ENCODE results near the gene CD80. TPM values are rescaled to one million over a fixed set of nuclear protein-coding genes. Genes with fewer than 3 reads are reported as not detected.
"Not testable (repeated sequence)": the region's sequence is repeated elsewhere in the genome, so short reads cannot be mapped to it uniquely, and the experiment has no call there.

Gene CD80
- total RNA-seq, 4 donors from 2014 or later: 0.58 TPM; not detected in 3

DNA sequence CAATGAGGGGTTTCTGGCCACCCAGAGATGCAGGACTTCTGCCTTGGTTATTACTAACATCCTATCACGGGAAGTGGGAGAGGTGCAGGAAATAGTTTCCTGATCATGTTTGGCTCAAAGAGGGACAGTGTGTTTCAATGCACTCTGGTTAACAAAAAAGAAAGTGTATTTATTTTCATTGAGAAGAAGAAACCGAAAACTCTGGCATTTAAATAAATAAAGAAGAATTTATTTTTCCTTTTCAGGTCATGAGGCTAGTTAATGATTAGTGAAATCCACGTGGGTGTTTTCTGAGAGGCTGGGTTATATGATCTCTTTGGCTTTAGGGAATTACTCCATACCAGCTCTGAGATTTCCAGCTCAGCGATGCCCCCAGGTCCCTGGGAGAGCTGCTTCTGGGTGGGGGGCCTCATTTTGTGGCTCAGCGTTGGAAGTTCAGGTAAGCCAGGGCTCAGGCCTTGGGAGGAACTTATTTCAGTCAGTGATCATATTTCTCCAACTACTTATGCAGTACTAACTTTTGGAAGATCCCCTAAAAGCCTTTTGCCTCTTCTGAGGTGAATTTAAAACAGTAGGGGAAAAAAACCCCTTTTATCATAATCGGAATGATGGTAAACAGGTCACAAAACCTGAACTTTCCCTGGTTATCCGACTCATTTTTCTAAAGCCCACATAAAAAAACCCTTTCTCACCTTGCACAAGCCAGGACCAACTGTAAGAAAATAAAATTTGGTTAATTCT is 38.3 kb upstream of the CD80 start, which contains the start of gene PLA1A:
PLA1A (plus strand) TSS at position 338 of the 741 bp plus-strand sequence; CDS start at position 367, 29 bp downstream.
- TF ChIP-seq POLR2A (IDR thresholded peaks at IDR 0.05) (no peak), CTCF (IDR thresholded peaks at IDR 0.05) (no peak), POLR2AphosphoS5 (IDR thresholded peaks at IDR 0.05) (no peak), EP300 (IDR thresholded peaks at IDR 0.05) (no peak)
- no peak for ATAC-seq
- Histone ChIP-seq H3K4me1 (peaks cover 0 to 10% (median 0%) of the 10 kb centered on the region in 3 donors), H3K27ac (peak within 1 kb of the TSS in 3 of 4 donors; percentile 16 to 63 (median 32)), H3K27me3 (no peaks in the 10 kb centered on the region), H3K4me3 (no peak within 1 kb of the TSS), H3K36me3 (no peaks in the 10 kb centered on the region), H3K9me3 (no peaks in the 10 kb centered on the region)
- 55 to 59% methylated on average over 6 to 7 of the region's 7 CpGs for WGBS, 2 donors (ENCODE audit: low coverage in 1 of 2)

- TF ChIP-seq CTCF (IDR thresholded peaks at IDR 0.05): no peak
- TF ChIP-seq POLR2AphosphoS5 (IDR thresholded peaks at IDR 0.05): no peak
- no peak for TF ChIP-seq POLR2A (IDR thresholded peaks at IDR 0.05)
- no peak for TF ChIP-seq EP300 (IDR thresholded peaks at IDR 0.05)
- no peaks in the 10 kb centered on the region for H3K9me3 ChIP-seq
- ATAC-seq: no peak
- H3K4me3 ChIP-seq: no peak overlapping the region
- 79 to 84% methylated on average over 3 to 5 of the region's 6 CpGs for WGBS, 2 donors (ENCODE audit: low coverage in 1 of 2)
- H3K4me1 ChIP-seq: peaks cover 0 to 10% (median 0%) of the 10 kb centered on the region in 3 donors
- H3K27me3 ChIP-seq: no peaks in the 10 kb centered on the region
- H3K36me3 ChIP-seq: no peaks in the 10 kb centered on the region
- no peak overlapping the region for H3K27ac ChIP-seq
Observed at GRCh38 chr3:119596398-119596797, 37.0 kb upstream of the CD80 start.

GRCh38 chr3:119595639-119596334 is 36.4 kb upstream of the CD80 start:
- ATAC-seq: no peak
- H3K4me3 ChIP-seq: peak overlapping the region; percentile 31 to 38
- no peaks in the 10 kb centered on the region for H3K36me3 ChIP-seq

DNA sequence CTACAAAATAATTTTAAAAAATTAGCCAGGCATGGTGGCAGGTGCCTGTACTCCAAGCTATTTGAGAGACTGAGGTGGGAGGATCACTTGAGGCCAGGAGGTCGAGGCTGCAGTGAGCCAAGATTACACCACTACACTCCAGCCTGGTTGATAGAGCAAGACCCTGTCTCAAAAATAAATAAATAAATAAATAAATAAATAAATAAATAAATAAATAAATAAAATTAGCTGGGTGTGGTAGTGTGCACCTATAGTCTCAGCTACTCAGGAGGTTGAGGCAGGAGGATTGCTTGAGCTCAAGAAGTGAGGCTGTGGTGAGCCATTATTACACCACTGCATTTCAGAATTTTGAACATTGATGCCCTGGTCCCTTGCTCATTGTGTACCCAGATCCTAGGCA is 35.5 kb upstream of the CD80 start:
- not testable (repeated sequence) for H3K9me3 ChIP-seq, ATAC-seq, H3K36me3 ChIP-seq, H3K4me3 ChIP-seq, H3K27ac ChIP-seq, H3K27me3 ChIP-seq
- H3K4me1 ChIP-seq: peaks cover 0 to 10% (median 0%) of the 10 kb centered on the region in 3 donors
- WGBS, 2 donors (ENCODE audit: low coverage in 1 of 2): 100% methylated on average over 1 of the region's 1 CpG; no CpG with 5 or more reads in 1 of the 2 donors

More at GRCh38 chr3:119595639-119596334, 36.4 kb upstream of the CD80 start:
- WGBS, 2 donors (ENCODE audit: low coverage in 1 of 2): 54 to 80% methylated on average over 1 to 7 of the region's 7 CpGs
- H3K27me3 ChIP-seq: no peaks in the 10 kb centered on the region
- TF ChIP-seq CTCF (IDR thresholded peaks at IDR 0.05): no peak
- no peak for TF ChIP-seq POLR2A (IDR thresholded peaks at IDR 0.05)
- TF ChIP-seq EP300 (IDR thresholded peaks at IDR 0.05): no peak
- no peak for TF ChIP-seq POLR2AphosphoS5 (IDR thresholded peaks at IDR 0.05)
- peaks cover 0 to 10% (median 0%) of the 10 kb centered on the region in 3 donors for H3K4me1 ChIP-seq
- no peak overlapping the region for H3K27ac ChIP-seq
- no peaks in the 10 kb centered on the region for H3K9me3 ChIP-seq

GRCh38 chr3:119594066-119594465 is 34.7 kb upstream of the CD80 start:
- TF ChIP-seq CTCF (IDR thresholded peaks at IDR 0.05) (no peak), POLR2AphosphoS5 (IDR thresholded peaks at IDR 0.05) (no peak), EP300 (IDR thresholded peaks at IDR 0.05) (no peak), POLR2A (IDR thresholded peaks at IDR 0.05) (no peak)
- Histone ChIP-seq H3K4me1 (peaks cover 0 to 10% (median 0%) of the 10 kb centered on the region in 3 donors), H3K4me3 (no peak overlapping the region), H3K9me3 (no peaks in the 10 kb centered on the region), H3K36me3 (peaks cover 0 to under 1% of the 10 kb centered on the region in 2 donors), H3K27me3 (no peaks in the 10 kb centered on the region), H3K27ac (no peak overlapping the region)
- ATAC-seq: no peak
- WGBS, 2 donors (ENCODE audit: low coverage in 1 of 2): 90 to 95% methylated on average over 2 to 4 of the region's 5 CpGs
